Prostate gland (tissue), 2 donors: ENCODE results near the gene ZCCHC14. TPM values are rescaled to one million over a fixed set of nuclear protein-coding genes. Genes with fewer than 3 reads are reported as not detected.
"Not testable (repeated sequence)": the region's sequence is repeated elsewhere in the genome, so short reads cannot be mapped to it uniquely, and the experiment has no call there.

Experiments
- DNase-seq: peaks from one replicate; pipeline ENCODE4 v3.0.0-alpha.2; 2019; ENCODE audit warnings: low spot score
- H3K27ac ChIP-seq, 2 donors: fragments of 200-600 bp; sonication (generic); 2 replicates each; pipeline ENCODE4 v1.5.1; 2017 to 2019
- H3K27me3 ChIP-seq: fragments of 200-600 bp; sonication (generic); replicated peaks from 2 replicates; pipeline ENCODE4 v1.5.1; 2019; ENCODE audit not compliant: insufficient read depth
- H3K36me3 ChIP-seq, 2 donors: fragments of 200-600 bp; sonication (generic); 1 replicate in 1 of 2; 2 replicates in 1 of 2; pipeline versions ENCODE4 v1.5.1 to v1.8.1; 2017 to 2019
- H3K4me1 ChIP-seq: fragments of 200-600 bp; sonication (generic); replicated peaks from 2 replicates; pipeline ENCODE4 v1.5.1; 2019
- H3K4me3 ChIP-seq, 2 donors: fragments of 200-600 bp; sonication (generic); 2 replicates each; pipeline ENCODE4 v1.5.1; 2017 to 2019
- H3K9me3 ChIP-seq: fragments of 200-600 bp; sonication (generic); 2 replicates; pipeline ENCODE4 v1.5.1; 2017
- CTCF ChIP-seq, 4 experiments: fragments of 200-600 bp in 2 of 4; fragments of 450-650 bp in 2 of 4; sonication (generic) in 2 of 4; IDR thresholded peaks; 1 replicate in 3 of 4; 2 replicates in 1 of 4; pipeline ENCODE4 v1.5.1; 2016 to 2019; ENCODE audit warnings: antibody characterized with exemption in 4 of 4, mild to moderate bottlenecking in 2 of 4, moderate library complexity in 2 of 4
- POLR2A ChIP-seq: fragments of 450-650 bp; IDR thresholded peaks from one replicate; pipeline ENCODE4 v1.6.1; 2016; ENCODE audit warnings: antibody characterized with exemption, mild to moderate bottlenecking
- POLR2AphosphoS5 ChIP-seq: sonication (generic); formaldehyde crosslinking; IDR thresholded peaks from one replicate; pipeline ENCODE4 v1.6.1; 2017; ENCODE audit warnings: antibody characterized with exemption
- WGBS: methylation state at CpG from one replicate; pipeline ENCODE4 v1.1.5; 2018; 5-methylcytosine and 5-hydroxymethylcytosine counted together
- intact Hi-C: fragments of 100-400 bp; cut with DNase I; formaldehyde crosslinking; loops from one replicate; pipeline ENCODE4 v1.14.2; 2022
- total RNA-seq, 2 donors: library from RNA; depleted of rRNA; stranded (reverse); fragments of >200 nt; gene quantifications; one replicate each; pipeline ENCODE4 v1.1.0, GENCODE V29; 2016

The ZCCHC14 gene
- total RNA-seq, 2 donors from 2014 or later: 14.9 to 55.7 TPM

- no peaks in the 10 kb centered on the region for H3K27me3 ChIP-seq
- TF ChIP-seq POLR2AphosphoS5 (peak; percentile 29), POLR2A (no peak)
- peak overlapping the region; percentile 81 to 90 for H3K27ac ChIP-seq
- H3K9me3 ChIP-seq: no peaks in the 10 kb centered on the region
- intact Hi-C loops: no loop called here
- H3K4me3 ChIP-seq: peak overlapping the region; percentile 75 to 80
- no peak for DNase-seq
- no peaks in the 10 kb centered on the region for H3K36me3 ChIP-seq
- 6% methylated on average over 58 of the region's 64 CpGs for WGBS
- peaks cover 9% of the 10 kb centered on the region for H3K4me1 ChIP-seq
Observed at GRCh38 chr16:87384162-87384874, 108.5 kb downstream of the ZCCHC14 start.

- no peaks in the 10 kb centered on the region for H3K36me3 ChIP-seq
- intact Hi-C loops: no loop called here
- H3K4me3 ChIP-seq: peak within 1 kb of the TSS; percentile 75 to 80
- TF ChIP-seq CTCF (IDR thresholded peaks at IDR 0.05): no peak
- TF ChIP-seq POLR2AphosphoS5: peak; percentile 66
- peak; percentile 92 for TF ChIP-seq POLR2A
- no peaks in the 10 kb centered on the region for H3K9me3 ChIP-seq
- peaks cover 9% of the 10 kb centered on the region for H3K4me1 ChIP-seq
- H3K27me3 ChIP-seq: no peaks in the 10 kb centered on the region
- peak within 1 kb of the TSS; percentile 81 to 90 for H3K27ac ChIP-seq
- peak; percentile 82 for DNase-seq
- WGBS: under 1% methylated on average over 47 of the region's 92 CpGs
Observed at GRCh38 chr16:87383505-87384161, 109.2 kb downstream of the ZCCHC14 start, which contains the start of gene FBXO31. TSS of gene FBXO31 (minus strand) at chr16:87383776. CDS start at chr16:87383744, 32 bp downstream.

GRCh38 chr16:87382023-87382785 is 110.6 kb downstream of the ZCCHC14 start:
- no peak for DNase-seq
- Histone ChIP-seq H3K36me3 (no peaks in the 10 kb centered on the region), H3K27me3 (no peaks in the 10 kb centered on the region), H3K9me3 (no peaks in the 10 kb centered on the region), H3K27ac (peak overlapping the region; percentile 81 to 90), H3K4me1 (peaks cover 5% of the 10 kb centered on the region), H3K4me3 (peak overlapping the region; percentile 75 to 80)
- intact Hi-C loops: no loop called here
- 12% methylated on average over 17 of the region's 17 CpGs for WGBS
- TF ChIP-seq CTCF (IDR thresholded peaks at IDR 0.05): no peak
- TF ChIP-seq POLR2AphosphoS5: no peak
- no peak for TF ChIP-seq POLR2A

- no peaks in the 10 kb centered on the region for H3K9me3 ChIP-seq
- peak overlapping the region; percentile 81 to 90 for H3K27ac ChIP-seq
- H3K27me3 ChIP-seq: no peaks in the 10 kb centered on the region
- no peaks in the 10 kb centered on the region for H3K36me3 ChIP-seq
- TF ChIP-seq POLR2A (no peak), POLR2AphosphoS5 (no peak), CTCF (IDR thresholded peaks at IDR 0.05) (no peak)
- intact Hi-C loops: no loop called here
- DNase-seq: no peak
- peaks cover 5% of the 10 kb centered on the region for H3K4me1 ChIP-seq
- 45% methylated on average over 4 of the region's 4 CpGs for WGBS
- peak overlapping the region in 1 of 2 donors; percentile 11 for H3K4me3 ChIP-seq
Observed at GRCh38 chr16:87380881-87381280, 111.9 kb downstream of the ZCCHC14 start.

- Histone ChIP-seq H3K27me3 (no peaks in the 10 kb centered on the region), H3K9me3 (no peaks in the 10 kb centered on the region), H3K36me3 (no peaks in the 10 kb centered on the region), H3K27ac (peak overlapping the region; percentile 81 to 90), H3K4me1 (peaks cover 5% of the 10 kb centered on the region), H3K4me3 (no peak overlapping the region)
- intact Hi-C loops: no loop called here
- no peak for DNase-seq
- TF ChIP-seq POLR2A: no peak
- TF ChIP-seq POLR2AphosphoS5: no peak
- no peak for TF ChIP-seq CTCF (IDR thresholded peaks at IDR 0.05)
- 92% methylated on average over 10 of the region's 10 CpGs for WGBS
Observed at GRCh38 chr16:87380403-87380802, 112.4 kb downstream of the ZCCHC14 start.

- WGBS: 90% methylated on average over 3 of the region's 3 CpGs
- H3K4me3 ChIP-seq, H3K9me3 ChIP-seq, intact Hi-C loops, H3K27me3 ChIP-seq, H3K4me1 ChIP-seq, H3K27ac ChIP-seq, DNase-seq, H3K36me3 ChIP-seq: not testable (repeated sequence)
Observed at GRCh38 chr16:87379312-87379752, 113.5 kb downstream of the ZCCHC14 start.
